GM23338 (cell line): Measurements from ENCODE around the gene PPCS. TPM values are rescaled to one million over a fixed set of nuclear protein-coding genes. Genes with fewer than 3 reads are reported as not detected.
A peak's percentile ranks its signal among the peaks of the same experiment; 100 is the strongest.

ENCODE experiments used
- ATAC-seq: fragments of 200-7000 bp; cut with Tn5 transposase; 3 replicates; pipeline ENCODE4 v1.9.1; 2020
- DNase-seq: peaks from one replicate; pipeline ENCODE4 v3.0.0-alpha.2; 2015; ENCODE audit warnings: low spot score
- H2AFZ ChIP-seq: fragments of 200-600 bp; sonication (generic); 2 replicates; pipeline ENCODE4 v1.8.0; 2016; ENCODE audit warnings: antibody characterized with exemption, mild to moderate bottlenecking, moderate library complexity
- H3F3A ChIP-seq: fragments of 200-600 bp; sonication (generic); replicated peaks from 2 replicates; pipeline ENCODE4 v1.8.0; 2017; ENCODE audit warnings: antibody characterized with exemption, mixed run types, low read depth
- H3K27ac ChIP-seq: fragments of 200-600 bp; sonication (generic); 2 replicates; pipeline ENCODE4 v1.6.1; 2016; ENCODE audit warnings: low read depth
- H3K27me3 ChIP-seq: fragments of 200-600 bp; sonication (generic); 2 replicates; pipeline ENCODE4 v1.8.0; 2016; ENCODE audit warnings: mild to moderate bottlenecking, mixed run types, moderate library complexity; ENCODE audit not compliant: insufficient read depth
- H3K36me3 ChIP-seq: fragments of 200-600 bp; sonication (generic); 2 replicates; pipeline ENCODE4 v1.8.0; 2016; ENCODE audit warnings: mild to moderate bottlenecking; ENCODE audit not compliant: insufficient read depth
- H3K4me1 ChIP-seq: fragments of 200-600 bp; sonication (generic); 2 replicates; pipeline ENCODE4 v1.8.0; 2016; ENCODE audit warnings: mild to moderate bottlenecking, moderate library complexity; ENCODE audit not compliant: insufficient read depth
- H3K4me2 ChIP-seq: fragments of 200-600 bp; sonication (generic); 2 replicates; pipeline ENCODE4 v1.7.1; 2017; ENCODE audit warnings: mixed run types
- H3K4me3 ChIP-seq: fragments of 200-600 bp; sonication (generic); 2 replicates; pipeline ENCODE4 v1.6.1; 2016; ENCODE audit warnings: mixed run types
- H3K79me2 ChIP-seq: fragments of 200-600 bp; sonication (generic); replicated peaks from 2 replicates; pipeline ENCODE4 v1.8.0; 2017; ENCODE audit warnings: mild to moderate bottlenecking; ENCODE audit not compliant: insufficient read depth
- H3K9me2 ChIP-seq: fragments of 200-600 bp; sonication (generic); 2 replicates; pipeline ENCODE4 v1.8.0; 2017; ENCODE audit not compliant: insufficient read depth
- H4K20me1 ChIP-seq: fragments of 200-600 bp; sonication (generic); replicated peaks from 2 replicates; pipeline ENCODE4 v1.8.0; 2017; ENCODE audit warnings: mild to moderate bottlenecking; ENCODE audit not compliant: insufficient read depth
- H3K27ac Mint-ChIP-seq: 2 replicates; pipeline ENCODE4 v1.8.0; 2020; ENCODE audit warnings: inconsistent platforms, mild to moderate bottlenecking, moderate library complexity, mixed read lengths
- H3K27me3 Mint-ChIP-seq: 3 replicates; pipeline ENCODE4 v1.8.0; 2022; ENCODE audit warnings: low read depth, mild to moderate bottlenecking, moderate library complexity, mixed read lengths, inconsistent platforms; ENCODE audit not compliant: insufficient read depth, poor library complexity
- H3K36me3 Mint-ChIP-seq: 3 replicates; pipeline ENCODE4 v1.8.0; 2021; ENCODE audit warnings: low read depth, mild to moderate bottlenecking, inconsistent platforms, moderate library complexity, mixed read lengths
- H3K4me1 Mint-ChIP-seq: 3 replicates; pipeline ENCODE4 v1.8.0; 2020; ENCODE audit warnings: mild to moderate bottlenecking, inconsistent platforms, mixed read lengths
- H3K4me3 Mint-ChIP-seq: 3 replicates; pipeline ENCODE4 v1.8.0; 2021; ENCODE audit warnings: moderate library complexity, mild to moderate bottlenecking, inconsistent platforms, mixed read lengths
- H3K9me3 Mint-ChIP-seq: 3 replicates; pipeline ENCODE4 v1.8.0; 2020; ENCODE audit warnings: moderate library complexity, mild to moderate bottlenecking, inconsistent platforms, mixed read lengths
- NANOG ChIP-seq: IDR thresholded peaks from 2 replicates; pipeline ENCODE4 v1.6.1; 2016; ENCODE audit warnings: antibody characterized with exemption, borderline replicate concordance
- POLR2AphosphoS5 ChIP-seq: IDR thresholded peaks from 2 replicates; pipeline ENCODE4 v1.6.1; 2016; ENCODE audit warnings: antibody characterized with exemption, low read depth
- ZNF331 ChIP-seq: fragments of 250-450 bp; sonication (Bioruptor Pico); IDR thresholded peaks from 2 replicates; pipeline ENCODE4 v1.5.0; 2020; ENCODE audit warnings: low read depth, mild to moderate bottlenecking, moderate library complexity
- polyA plus RNA-seq: library from polyadenylated mRNA; unstranded; fragments of >200 nt; fragmentation: Nextera tagmentation; extraction: Ambion mirVana; gene quantifications from 2 replicates; pipeline ENCODE4 v1.2.1, GENCODE V29; 2016
- total RNA-seq: library from RNA; depleted of rRNA; stranded (reverse); fragments of >200 nt; shearing (Covaris generic); gene quantifications from 2 replicates; pipeline ENCODE4 v1.2.3, GENCODE V29; 2014
- TF ChIP-seq, protein P1 (sequence below): IDR thresholded peaks from 2 replicates; pipeline ENCODE4 v1.6.1; 2016; ENCODE audit warnings: antibody characterized with exemption
- TF ChIP-seq, protein P2 (sequence below): fragments of 250-450 bp; sonication (Bioruptor Pico); IDR thresholded peaks from 2 replicates; pipeline ENCODE4 v1.5.0; 2020; ENCODE audit warnings: mild to moderate bottlenecking, moderate library complexity
- TF ChIP-seq, protein P3 (sequence below), 2 experiments: fragments of 200-600 bp in 1 of 2; sonication (generic) in 1 of 2; conservative IDR thresholded peaks; 2 replicates each; pipeline versions ENCODE4 v1.5.1 to v1.6.1; 2016 to 2017; ENCODE audit warnings: antibody characterized with exemption in 2 of 2, low read depth in 2 of 2, mild to moderate bottlenecking in 2 of 2, moderate library complexity in 1 of 2

The PPCS gene
- total and polyA plus RNA-seq, 2 experiments from 2014 or later: 35.6 to 47.6 TPM

DNA sequence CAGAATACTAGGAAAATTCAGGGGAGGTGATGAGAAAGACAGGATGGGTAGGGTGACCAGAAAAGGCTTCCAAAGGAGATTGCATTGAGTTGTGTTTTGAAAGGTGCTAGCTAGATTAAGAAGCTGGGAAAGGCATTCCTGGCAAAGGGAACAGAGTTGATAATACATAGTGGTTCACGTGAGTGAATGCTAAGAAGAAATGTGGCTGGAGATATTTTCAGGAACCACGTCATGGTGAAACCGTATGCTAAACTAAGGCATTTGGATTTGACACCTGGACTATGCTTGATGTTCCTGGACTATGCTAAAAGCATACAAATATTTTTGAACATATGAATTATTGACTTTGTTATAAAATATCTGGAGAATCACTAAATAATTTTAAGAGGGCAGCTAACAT, 21.4 kb downstream of the PPCS start (continued):
- no peak for TF ChIP-seq POLR2AphosphoS5
- TF ChIP-seq, protein P1, sequence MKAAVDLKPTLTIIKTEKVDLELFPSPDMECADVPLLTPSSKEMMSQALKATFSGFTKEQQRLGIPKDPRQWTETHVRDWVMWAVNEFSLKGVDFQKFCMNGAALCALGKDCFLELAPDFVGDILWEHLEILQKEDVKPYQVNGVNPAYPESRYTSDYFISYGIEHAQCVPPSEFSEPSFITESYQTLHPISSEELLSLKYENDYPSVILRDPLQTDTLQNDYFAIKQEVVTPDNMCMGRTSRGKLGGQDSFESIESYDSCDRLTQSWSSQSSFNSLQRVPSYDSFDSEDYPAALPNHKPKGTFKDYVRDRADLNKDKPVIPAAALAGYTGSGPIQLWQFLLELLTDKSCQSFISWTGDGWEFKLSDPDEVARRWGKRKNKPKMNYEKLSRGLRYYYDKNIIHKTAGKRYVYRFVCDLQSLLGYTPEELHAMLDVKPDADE: no peak
- TF ChIP-seq NANOG: no peak
- TF ChIP-seq, protein P2, sequence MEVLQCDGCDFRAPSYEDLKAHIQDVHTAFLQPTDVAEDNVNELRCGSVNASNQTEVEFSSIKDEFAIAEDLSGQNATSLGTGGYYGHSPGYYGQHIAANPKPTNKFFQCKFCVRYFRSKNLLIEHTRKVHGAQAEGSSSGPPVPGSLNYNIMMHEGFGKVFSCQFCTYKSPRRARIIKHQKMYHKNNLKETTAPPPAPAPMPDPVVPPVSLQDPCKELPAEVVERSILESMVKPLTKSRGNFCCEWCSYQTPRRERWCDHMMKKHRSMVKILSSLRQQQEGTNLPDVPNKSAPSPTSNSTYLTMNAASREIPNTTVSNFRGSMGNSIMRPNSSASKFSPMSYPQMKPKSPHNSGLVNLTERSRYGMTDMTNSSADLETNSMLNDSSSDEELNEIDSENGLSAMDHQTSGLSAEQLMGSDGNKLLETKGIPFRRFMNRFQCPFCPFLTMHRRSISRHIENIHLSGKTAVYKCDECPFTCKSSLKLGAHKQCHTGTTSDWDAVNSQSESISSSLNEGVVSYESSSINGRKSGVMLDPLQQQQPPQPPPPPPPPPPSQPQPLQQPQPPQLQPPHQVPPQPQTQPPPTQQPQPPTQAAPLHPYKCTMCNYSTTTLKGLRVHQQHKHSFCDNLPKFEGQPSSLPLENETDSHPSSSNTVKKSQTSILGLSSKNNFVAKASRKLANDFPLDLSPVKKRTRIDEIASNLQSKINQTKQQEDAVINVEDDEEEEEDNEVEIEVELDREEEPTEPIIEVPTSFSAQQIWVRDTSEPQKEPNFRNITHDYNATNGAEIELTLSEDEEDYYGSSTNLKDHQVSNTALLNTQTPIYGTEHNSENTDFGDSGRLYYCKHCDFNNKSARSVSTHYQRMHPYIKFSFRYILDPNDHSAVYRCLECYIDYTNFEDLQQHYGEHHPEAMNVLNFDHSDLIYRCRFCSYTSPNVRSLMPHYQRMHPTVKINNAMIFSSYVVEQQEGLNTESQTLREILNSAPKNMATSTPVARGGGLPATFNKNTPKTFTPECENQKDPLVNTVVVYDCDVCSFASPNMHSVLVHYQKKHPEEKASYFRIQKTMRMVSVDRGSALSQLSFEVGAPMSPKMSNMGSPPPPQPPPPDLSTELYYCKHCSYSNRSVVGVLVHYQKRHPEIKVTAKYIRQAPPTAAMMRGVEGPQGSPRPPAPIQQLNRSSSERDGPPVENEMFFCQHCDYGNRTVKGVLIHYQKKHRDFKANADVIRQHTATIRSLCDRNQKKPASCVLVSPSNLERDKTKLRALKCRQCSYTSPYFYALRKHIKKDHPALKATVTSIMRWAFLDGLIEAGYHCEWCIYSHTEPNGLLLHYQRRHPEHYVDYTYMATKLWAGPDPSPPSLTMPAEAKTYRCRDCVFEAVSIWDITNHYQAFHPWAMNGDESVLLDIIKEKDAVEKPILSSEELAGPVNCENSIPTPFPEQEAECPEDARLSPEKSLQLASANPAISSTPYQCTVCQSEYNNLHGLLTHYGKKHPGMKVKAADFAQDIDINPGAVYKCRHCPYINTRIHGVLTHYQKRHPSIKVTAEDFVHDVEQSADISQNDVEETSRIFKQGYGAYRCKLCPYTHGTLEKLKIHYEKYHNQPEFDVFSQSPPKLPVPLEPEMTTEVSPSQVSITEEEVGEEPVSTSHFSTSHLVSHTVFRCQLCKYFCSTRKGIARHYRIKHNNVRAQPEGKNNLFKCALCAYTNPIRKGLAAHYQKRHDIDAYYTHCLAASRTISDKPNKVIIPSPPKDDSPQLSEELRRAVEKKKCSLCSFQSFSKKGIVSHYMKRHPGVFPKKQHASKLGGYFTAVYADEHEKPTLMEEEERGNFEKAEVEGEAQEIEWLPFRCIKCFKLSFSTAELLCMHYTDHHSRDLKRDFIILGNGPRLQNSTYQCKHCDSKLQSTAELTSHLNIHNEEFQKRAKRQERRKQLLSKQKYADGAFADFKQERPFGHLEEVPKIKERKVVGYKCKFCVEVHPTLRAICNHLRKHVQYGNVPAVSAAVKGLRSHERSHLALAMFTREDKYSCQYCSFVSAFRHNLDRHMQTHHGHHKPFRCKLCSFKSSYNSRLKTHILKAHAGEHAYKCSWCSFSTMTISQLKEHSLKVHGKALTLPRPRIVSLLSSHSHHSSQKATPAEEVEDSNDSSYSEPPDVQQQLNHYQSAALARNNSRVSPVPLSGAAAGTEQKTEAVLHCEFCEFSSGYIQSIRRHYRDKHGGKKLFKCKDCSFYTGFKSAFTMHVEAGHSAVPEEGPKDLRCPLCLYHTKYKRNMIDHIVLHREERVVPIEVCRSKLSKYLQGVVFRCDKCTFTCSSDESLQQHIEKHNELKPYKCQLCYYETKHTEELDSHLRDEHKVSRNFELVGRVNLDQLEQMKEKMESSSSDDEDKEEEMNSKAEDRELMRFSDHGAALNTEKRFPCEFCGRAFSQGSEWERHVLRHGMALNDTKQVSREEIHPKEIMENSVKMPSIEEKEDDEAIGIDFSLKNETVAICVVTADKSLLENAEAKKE (CRISPR knock-in tag): no peak

DNA sequence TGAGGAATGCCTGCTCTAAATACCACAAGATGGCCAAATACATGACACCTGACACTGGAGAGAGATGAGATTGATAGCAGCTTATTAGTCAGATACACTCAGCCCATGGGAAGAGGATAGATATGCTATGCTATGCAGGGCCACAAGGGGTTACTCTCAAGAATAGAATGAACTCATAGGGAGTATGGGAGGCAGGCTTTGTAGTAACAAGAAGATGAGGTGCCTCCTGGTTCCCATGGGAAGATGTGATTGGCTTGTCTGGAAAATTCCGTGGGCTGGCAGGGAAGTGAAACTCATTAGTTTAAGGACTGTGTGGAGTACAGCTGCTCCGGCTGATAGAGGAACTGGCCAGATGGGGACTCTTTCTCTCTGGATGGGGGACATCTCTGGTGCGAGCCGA, 23.3 kb downstream of the PPCS start:
- H3K9me3 Mint-ChIP-seq: no peaks in the 10 kb centered on the region
- H3K27me3 Mint-ChIP-seq: no peaks in the 10 kb centered on the region
- DNase-seq (peak; percentile 89), ATAC-seq (peak; percentile 100)
- Histone ChIP-seq H3K27ac (no peak overlapping the region), H3K36me3 (no peaks in the 10 kb centered on the region), H3F3A (no peaks in the 10 kb centered on the region), H3K9me2 (no peaks in the 10 kb centered on the region), H3K4me3 (no peak overlapping the region), H3K4me2 (no peak overlapping the region), H3K79me2 (no peaks in the 10 kb centered on the region), H3K27me3 (no peaks in the 10 kb centered on the region), H2AFZ (no peak overlapping the region), H4K20me1 (no peaks in the 10 kb centered on the region), H3K4me1 (no peaks in the 10 kb centered on the region)
- no peak for TF ChIP-seq ZNF331 (CRISPR knock-in tag)
- TF ChIP-seq, protein P3, sequence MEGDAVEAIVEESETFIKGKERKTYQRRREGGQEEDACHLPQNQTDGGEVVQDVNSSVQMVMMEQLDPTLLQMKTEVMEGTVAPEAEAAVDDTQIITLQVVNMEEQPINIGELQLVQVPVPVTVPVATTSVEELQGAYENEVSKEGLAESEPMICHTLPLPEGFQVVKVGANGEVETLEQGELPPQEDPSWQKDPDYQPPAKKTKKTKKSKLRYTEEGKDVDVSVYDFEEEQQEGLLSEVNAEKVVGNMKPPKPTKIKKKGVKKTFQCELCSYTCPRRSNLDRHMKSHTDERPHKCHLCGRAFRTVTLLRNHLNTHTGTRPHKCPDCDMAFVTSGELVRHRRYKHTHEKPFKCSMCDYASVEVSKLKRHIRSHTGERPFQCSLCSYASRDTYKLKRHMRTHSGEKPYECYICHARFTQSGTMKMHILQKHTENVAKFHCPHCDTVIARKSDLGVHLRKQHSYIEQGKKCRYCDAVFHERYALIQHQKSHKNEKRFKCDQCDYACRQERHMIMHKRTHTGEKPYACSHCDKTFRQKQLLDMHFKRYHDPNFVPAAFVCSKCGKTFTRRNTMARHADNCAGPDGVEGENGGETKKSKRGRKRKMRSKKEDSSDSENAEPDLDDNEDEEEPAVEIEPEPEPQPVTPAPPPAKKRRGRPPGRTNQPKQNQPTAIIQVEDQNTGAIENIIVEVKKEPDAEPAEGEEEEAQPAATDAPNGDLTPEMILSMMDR (conservative IDR thresholded peaks at IDR 0.05; ENCODE audit: low read depth in 2 of 2): peak; percentile 38 to 44
- H3K36me3 Mint-ChIP-seq: no peaks in the 10 kb centered on the region
- H3K4me3 Mint-ChIP-seq: no peak overlapping the region
- no peak overlapping the region for H3K27ac Mint-ChIP-seq
- H3K4me1 Mint-ChIP-seq: peaks cover 2% of the 10 kb centered on the region; the same call in 1 of the 3 replicates
